H9 (cell line): Measurements from ENCODE around the gene TRMT2A. TPM values are rescaled to one million over a fixed set of nuclear protein-coding genes. Genes with fewer than 3 reads are reported as not detected.

ENCODE experiments used
- DNase-seq: peaks from one replicate; pipeline ENCODE4 v3.0.0-alpha.2; 2017
- H2AFZ ChIP-seq: one replicate; pipeline ENCODE4 v1.6.1; 2013; ENCODE audit warnings: mild to moderate bottlenecking, low read length, control low read depth, moderate library complexity
- H2AK5ac ChIP-seq: 2 replicates; pipeline ENCODE4 v1.6.1; 2013; ENCODE audit warnings: low read length, control low read depth, mixed read lengths; ENCODE audit not compliant: insufficient read length
- H2BK120ac ChIP-seq: one replicate; pipeline ENCODE4 v1.6.1; 2013; ENCODE audit warnings: low read depth, mild to moderate bottlenecking, low read length, control low read depth, inconsistent platforms; ENCODE audit not compliant: poor library complexity, severe bottlenecking
- H2BK12ac ChIP-seq: 2 replicates; pipeline ENCODE4 v1.6.1; 2013; ENCODE audit warnings: low read length, control low read depth, mixed read lengths, low read depth; ENCODE audit not compliant: insufficient read length
- H2BK15ac ChIP-seq: 2 replicates; pipeline ENCODE4 v1.6.1; 2013; ENCODE audit warnings: low read depth, low read length, control low read depth
- H2BK20ac ChIP-seq: one replicate; pipeline ENCODE4 v1.6.1; 2013; ENCODE audit warnings: low read depth, mild to moderate bottlenecking, low read length, control low read depth, inconsistent platforms; ENCODE audit not compliant: poor library complexity, severe bottlenecking
- H2BK5ac ChIP-seq: 2 replicates; pipeline ENCODE4 v1.6.1; 2013; ENCODE audit warnings: low read length, control low read depth, mixed read lengths; ENCODE audit not compliant: insufficient read length
- H3K14ac ChIP-seq: 2 replicates; pipeline ENCODE4 v1.6.1; 2013; ENCODE audit warnings: low read length, control low read depth; ENCODE audit not compliant: insufficient read depth
- H3K18ac ChIP-seq: 2 replicates; pipeline ENCODE4 v1.6.1; 2013; ENCODE audit warnings: low read depth, mild to moderate bottlenecking, mixed read lengths, low read length, control low read depth; ENCODE audit not compliant: insufficient read length
- H3K23ac ChIP-seq: 2 replicates; pipeline ENCODE4 v1.6.1; 2013; ENCODE audit warnings: low read length, control low read depth, mixed read lengths, low read depth; ENCODE audit not compliant: insufficient read length
- H3K23me2 ChIP-seq: 2 replicates; pipeline ENCODE4 v1.6.1; 2013; ENCODE audit warnings: low read depth, mild to moderate bottlenecking, mixed read lengths, low read length, control low read depth; ENCODE audit not compliant: insufficient read length, poor library complexity, severe bottlenecking
- H3K27ac ChIP-seq: 2 replicates; pipeline ENCODE4 v1.5.1; 2013; ENCODE audit warnings: low read length, control low read depth, mixed read lengths, low read depth; ENCODE audit not compliant: insufficient read length
- H3K27me3 ChIP-seq: 2 replicates; pipeline ENCODE4 v1.6.1; 2013; ENCODE audit warnings: low read length, control low read depth, inconsistent platforms; ENCODE audit not compliant: insufficient read depth
- H3K4ac ChIP-seq: 2 replicates; pipeline ENCODE4 v1.6.1; 2013; ENCODE audit warnings: low read depth, mild to moderate bottlenecking, control low read depth, inconsistent platforms, low read length, moderate library complexity
- H3K4me1 ChIP-seq: 2 replicates; pipeline ENCODE4 v1.6.1; 2013; ENCODE audit warnings: low read length, control low read depth, inconsistent platforms; ENCODE audit not compliant: insufficient read depth
- H3K4me2 ChIP-seq: 2 replicates; pipeline ENCODE4 v1.6.1; 2013; ENCODE audit warnings: low read length, control low read depth, mixed read lengths; ENCODE audit not compliant: insufficient read length, insufficient read depth
- H3K56ac ChIP-seq: 2 replicates; pipeline ENCODE4 v1.6.1; 2013; ENCODE audit warnings: low read depth, mild to moderate bottlenecking, mixed read lengths, low read length, control low read depth; ENCODE audit not compliant: insufficient read length
- H3K79me1 ChIP-seq: 2 replicates; pipeline ENCODE4 v1.6.1; 2013; ENCODE audit warnings: low read depth, mild to moderate bottlenecking, moderate library complexity, low read length, control low read depth, inconsistent platforms; ENCODE audit not compliant: insufficient read depth, poor library complexity, severe bottlenecking
- H3K79me2 ChIP-seq: 2 replicates; pipeline ENCODE4 v1.6.1; 2013; ENCODE audit warnings: low read length, control low read depth, inconsistent platforms; ENCODE audit not compliant: insufficient read depth
- H3K9ac ChIP-seq: 2 replicates; pipeline ENCODE4 v1.6.1; 2013; ENCODE audit warnings: low read length, control low read depth, mixed read lengths; ENCODE audit not compliant: insufficient read length; ENCODE audit errors: extremely low read depth
- H3K9me3 ChIP-seq: one replicate; pipeline ENCODE4 v1.6.1; 2013; ENCODE audit warnings: low read depth, low read length, inconsistent platforms; ENCODE audit not compliant: control insufficient read depth
- H3T11ph ChIP-seq: one replicate; pipeline ENCODE4 v1.6.1; 2013; ENCODE audit warnings: mild to moderate bottlenecking, low read length, control low read depth, inconsistent platforms
- H4K20me1 ChIP-seq: one replicate; pipeline ENCODE4 v1.6.1; 2013; ENCODE audit not compliant: control insufficient read depth, insufficient read length, insufficient read depth
- H4K5ac ChIP-seq: 2 replicates; pipeline ENCODE4 v1.6.1; 2013; ENCODE audit warnings: low read depth, mild to moderate bottlenecking, mixed read lengths, low read length, control low read depth; ENCODE audit not compliant: insufficient read length
- H4K8ac ChIP-seq: replicated peaks from 2 replicates; pipeline ENCODE4 v1.6.1; 2013; ENCODE audit warnings: low read length, control low read depth, mixed read lengths, low read depth; ENCODE audit not compliant: insufficient read length
- H4K91ac ChIP-seq: 2 replicates; pipeline ENCODE4 v1.6.1; 2013; ENCODE audit warnings: low read depth, mild to moderate bottlenecking, moderate library complexity, mixed read lengths, low read length, control low read depth; ENCODE audit not compliant: insufficient read length
- H3K27ac Mint-ChIP-seq, 3 experiments: 2 replicates in 2 of 3; 3 replicates in 1 of 3; pipeline ENCODE4 v1.8.0; 2020 to 2021; ENCODE audit warnings: mixed read lengths in 3 of 3, mild to moderate bottlenecking in 1 of 3, moderate library complexity in 1 of 3
- H3K27me3 Mint-ChIP-seq: 2 replicates; pipeline ENCODE4 v1.8.0; 2021; ENCODE audit warnings: low read depth, mild to moderate bottlenecking, moderate library complexity, mixed read lengths
- H3K36me3 Mint-ChIP-seq, 3 experiments: 2 replicates in 2 of 3; 3 replicates in 1 of 3; pipeline ENCODE4 v1.8.0; 2020 to 2021; ENCODE audit warnings: low read depth in 3 of 3, mixed read lengths in 3 of 3; ENCODE audit not compliant: insufficient read depth in 1 of 3
- H3K4me1 Mint-ChIP-seq, 2 experiments: 2 replicates each; pipeline ENCODE4 v1.8.0; 2020; ENCODE audit warnings: mixed read lengths in 2 of 2
- H3K4me3 Mint-ChIP-seq, 2 experiments: 2 replicates in 1 of 2; 3 replicates in 1 of 2; pipeline ENCODE4 v1.8.0; 2020 to 2021; ENCODE audit warnings: mild to moderate bottlenecking in 2 of 2, mixed read lengths in 2 of 2, moderate library complexity in 1 of 2
- H3K9me3 Mint-ChIP-seq, 2 experiments: 2 replicates in 1 of 2; 3 replicates in 1 of 2; pipeline ENCODE4 v1.8.0; 2020; ENCODE audit warnings: mild to moderate bottlenecking in 2 of 2, mixed read lengths in 2 of 2, moderate library complexity in 1 of 2
- WGBS: extraction: QIAGEN DNeasy Blood & Tissue Kit; methylation state at CpG from one replicate; pipeline ENCODE4 v1.1.7; 2013; ENCODE audit warnings: missing lambda C conversion rate, low lambda C conversion rate, mixed read lengths; ENCODE audit not compliant: insufficient read length; ENCODE audit errors: extremely low coverage; 5-methylcytosine and 5-hydroxymethylcytosine counted together
- total RNA-seq: library from RNA; stranded (reverse); gene quantifications from 2 replicates; pipeline ENCODE4 v1.2.1, GENCODE V29; 2021
- TF ChIP-seq, protein P1 (sequence below): fragments of 200-600 bp; sonication (generic); conservative IDR thresholded peaks from 3 replicates; pipeline ENCODE4 v1.8.0; 2021; ENCODE audit warnings: antibody characterized with exemption, mild to moderate bottlenecking

The TRMT2A gene
- total RNA-seq, 1 experiment from 2014 or later, result 58.2 TPM

DNA sequence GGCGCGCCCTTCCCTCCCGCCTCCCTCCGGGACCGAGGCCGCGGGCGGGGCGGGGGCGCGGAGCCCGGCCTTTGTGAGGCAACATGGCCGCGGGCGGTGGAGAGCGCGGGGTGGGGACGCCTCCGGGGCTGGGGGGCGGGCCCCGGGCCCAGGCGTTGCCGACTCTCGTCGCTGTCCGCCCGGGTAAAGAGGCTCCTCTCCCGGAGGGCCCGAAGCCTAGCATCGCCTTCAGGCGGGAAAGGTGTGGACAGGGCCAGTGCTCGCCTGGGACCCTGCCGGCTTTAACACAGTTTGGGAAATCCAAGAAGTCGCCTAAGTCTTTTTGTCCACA is 36.6 kb downstream of the TRMT2A start:
- no peak overlapping the region for H2BK12ac ChIP-seq
- peak overlapping the region; percentile 70 for H3K27ac ChIP-seq
- peak overlapping the region; percentile 86 for H4K5ac ChIP-seq
- no peak overlapping the region for H2AFZ ChIP-seq
- peaks cover 37 to 54% of the 10 kb centered on the region in 2 experiments for H3K4me1 Mint-ChIP-seq
- peak overlapping the region; percentile 100 for H3K4me2 ChIP-seq
- no peak overlapping the region for H2BK20ac ChIP-seq
- WGBS, result no CpG with 5 or more reads among the region's 34 CpGs
- peaks cover 8% of the 10 kb centered on the region for H3K23me2 ChIP-seq
- H3K9ac ChIP-seq, result peak overlapping the region; percentile 99
- H3K18ac ChIP-seq, result peak overlapping the region; percentile 89
- no peak overlapping the region for H4K8ac ChIP-seq
- no peak overlapping the region for H4K91ac ChIP-seq
- H3K79me1 ChIP-seq, result peaks cover 12% of the 10 kb centered on the region
- peak overlapping the region; percentile 85 for H2AK5ac ChIP-seq
- H3K9me3 ChIP-seq, result no peaks in the 10 kb centered on the region
- no peak overlapping the region for H3T11ph ChIP-seq
- peak overlapping the region; percentile 91 to 98 (median 96) for H3K27ac Mint-ChIP-seq
- peak overlapping the region; percentile 92 to 94 for H3K4me3 Mint-ChIP-seq
- H2BK120ac ChIP-seq, result peak overlapping the region; percentile 90
- no peaks in the 10 kb centered on the region for H3K27me3 ChIP-seq
- no peak overlapping the region for H2BK15ac ChIP-seq
- H3K56ac ChIP-seq, result peak overlapping the region; percentile 30
- peaks cover 5 to 27% (median 16%) of the 10 kb centered on the region in 3 experiments; a peak in 6 of 7 replicates for H3K36me3 Mint-ChIP-seq
- H2BK5ac ChIP-seq, result no peak overlapping the region
- no peaks in the 10 kb centered on the region for H3K9me3 Mint-ChIP-seq
- H3K4me1 ChIP-seq, result peaks cover 2% of the 10 kb centered on the region; the same call in 1 of the 2 replicates
- peak; percentile 52 for DNase-seq
- H3K23ac ChIP-seq, result no peak overlapping the region
- H3K14ac ChIP-seq, result peak overlapping the region; percentile 92
- peak overlapping the region; percentile 19; the same call in 1 of the 2 replicates for H3K4ac ChIP-seq
- H4K20me1 ChIP-seq, result peaks cover 6% of the 10 kb centered on the region
- peaks cover 32% of the 10 kb centered on the region for H3K79me2 ChIP-seq
- TF ChIP-seq, protein P1, sequence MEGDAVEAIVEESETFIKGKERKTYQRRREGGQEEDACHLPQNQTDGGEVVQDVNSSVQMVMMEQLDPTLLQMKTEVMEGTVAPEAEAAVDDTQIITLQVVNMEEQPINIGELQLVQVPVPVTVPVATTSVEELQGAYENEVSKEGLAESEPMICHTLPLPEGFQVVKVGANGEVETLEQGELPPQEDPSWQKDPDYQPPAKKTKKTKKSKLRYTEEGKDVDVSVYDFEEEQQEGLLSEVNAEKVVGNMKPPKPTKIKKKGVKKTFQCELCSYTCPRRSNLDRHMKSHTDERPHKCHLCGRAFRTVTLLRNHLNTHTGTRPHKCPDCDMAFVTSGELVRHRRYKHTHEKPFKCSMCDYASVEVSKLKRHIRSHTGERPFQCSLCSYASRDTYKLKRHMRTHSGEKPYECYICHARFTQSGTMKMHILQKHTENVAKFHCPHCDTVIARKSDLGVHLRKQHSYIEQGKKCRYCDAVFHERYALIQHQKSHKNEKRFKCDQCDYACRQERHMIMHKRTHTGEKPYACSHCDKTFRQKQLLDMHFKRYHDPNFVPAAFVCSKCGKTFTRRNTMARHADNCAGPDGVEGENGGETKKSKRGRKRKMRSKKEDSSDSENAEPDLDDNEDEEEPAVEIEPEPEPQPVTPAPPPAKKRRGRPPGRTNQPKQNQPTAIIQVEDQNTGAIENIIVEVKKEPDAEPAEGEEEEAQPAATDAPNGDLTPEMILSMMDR, result no peak
- no peaks in the 10 kb centered on the region; the same call in 1 of the 2 replicates for H3K27me3 Mint-ChIP-seq
